Activated effector memory CD4-positive, alpha-beta T cell treated with Interleukin-2 at 50 U/mL for 16 hours (primary cell): ENCODE data around the gene PALB2.

Source experiments
- DNase-seq: peaks from one replicate; pipeline ENCODE4 v3.0.0-alpha.2; 2020

The PALB2 gene

GRCh38 chr16:23580391-23580790 is 60.7 kb downstream of the PALB2 start:
- no peak for DNase-seq

DNA sequence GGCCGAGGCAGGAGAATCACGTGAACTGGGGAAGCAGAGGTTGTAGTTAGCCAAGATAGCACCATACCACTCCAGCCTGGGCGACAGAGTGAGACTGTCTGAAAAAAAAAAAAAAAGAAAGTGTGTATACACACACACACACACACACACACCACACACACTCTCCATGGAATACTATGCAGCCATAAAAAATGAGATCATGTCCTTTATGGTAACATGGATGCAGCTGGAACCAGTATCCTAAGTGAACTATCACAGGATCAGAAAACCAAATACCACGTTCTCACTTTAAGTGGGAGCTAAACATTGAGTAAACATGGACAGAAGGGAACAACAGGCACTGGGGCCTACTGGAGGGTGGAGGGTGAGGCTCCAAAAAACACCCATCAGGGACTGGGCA is 61.7 kb downstream of the PALB2 start:
- DNase-seq, result no peak

DNA sequence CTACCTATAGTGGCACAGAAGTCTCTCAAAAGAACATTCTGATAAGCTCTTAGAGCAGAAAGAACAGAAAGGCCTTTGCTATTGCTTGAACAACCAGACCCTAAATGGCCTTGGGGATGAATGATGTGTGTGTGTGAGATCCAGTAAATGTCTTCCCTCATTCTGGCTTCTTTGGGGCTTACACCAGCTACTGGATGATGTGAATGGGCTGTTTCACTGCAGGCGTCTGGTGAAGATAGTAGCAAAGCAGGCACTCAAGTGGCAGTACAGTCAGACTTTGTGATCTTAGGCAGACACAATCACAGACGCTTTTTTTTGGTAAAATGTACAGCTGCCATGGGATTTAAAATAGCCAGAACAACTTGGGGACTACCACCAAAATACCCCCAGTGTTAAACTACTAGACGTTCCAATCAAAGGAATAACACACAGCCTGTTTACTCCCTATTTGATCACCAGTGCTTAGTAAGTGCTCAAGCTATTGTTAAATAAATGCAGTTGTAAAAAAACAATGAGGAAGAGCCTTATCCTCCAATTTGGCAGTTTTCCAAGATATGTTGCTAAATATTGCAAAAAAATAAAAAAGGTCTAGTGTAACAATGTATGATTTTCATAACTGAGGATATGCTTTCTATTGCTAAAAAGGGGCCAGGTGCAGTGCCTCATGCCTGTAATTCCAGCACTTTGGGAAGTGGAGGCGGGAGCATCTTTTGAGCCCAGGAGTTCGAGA is 62.8 kb downstream of the PALB2 start:
- DNase-seq, result no peak

DNA sequence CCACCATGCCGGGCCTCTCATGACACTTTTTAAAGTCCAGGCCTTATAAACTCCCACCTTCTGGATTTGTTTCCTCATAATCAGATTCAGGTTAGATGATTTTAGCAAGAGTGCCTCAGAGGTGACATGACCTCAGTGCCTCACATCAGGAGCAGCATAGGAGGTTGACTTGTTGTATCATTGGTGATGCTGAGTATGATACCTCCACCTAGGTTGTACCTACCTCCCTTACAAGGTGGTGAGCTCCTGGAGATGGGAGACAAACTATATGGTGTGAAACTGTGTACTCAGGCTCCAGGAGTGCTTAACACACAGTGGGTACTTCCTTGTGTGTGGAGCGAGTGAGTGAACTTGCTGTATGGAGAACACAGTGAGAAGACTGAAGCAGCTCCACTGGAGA is 63.6 kb downstream of the PALB2 start:
- DNase-seq, result no peak

- no peak for DNase-seq
Observed at GRCh38 chr16:23575834-23576233, 65.3 kb downstream of the PALB2 start.

DNA sequence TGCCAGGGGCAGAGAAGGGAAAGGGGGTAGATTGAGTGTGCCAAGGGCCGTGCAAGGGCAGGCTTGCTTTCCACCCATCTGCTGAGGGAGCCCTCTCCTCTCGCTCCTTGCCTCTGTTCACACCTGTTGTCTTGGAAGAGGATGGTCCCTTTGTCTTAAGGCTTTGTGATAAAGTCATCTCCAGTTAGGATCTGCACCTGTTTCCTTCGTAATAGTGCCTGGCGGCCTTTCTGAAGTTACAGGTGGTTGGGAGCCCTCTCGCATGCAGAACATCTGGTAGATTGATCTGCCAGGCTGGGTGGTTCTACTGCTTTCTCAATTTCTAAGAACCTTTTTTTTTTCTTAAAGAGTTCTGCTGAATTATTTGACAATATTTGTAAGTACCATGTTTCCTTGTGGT is 67.3 kb downstream of the PALB2 start:
- DNase-seq, result no peak

GRCh38 chr16:23572394-23572793 is 68.7 kb downstream of the PALB2 start:
- no peak for DNase-seq

- no peak for DNase-seq
Observed at GRCh38 chr16:23571895-23572294, 69.2 kb downstream of the PALB2 start.

GRCh38 chr16:23570992-23571632 is 70.0 kb downstream of the PALB2 start:
- no peak for DNase-seq

- no peak for DNase-seq
Observed at GRCh38 chr16:23567602-23568001, 73.5 kb downstream of the PALB2 start.

DNA sequence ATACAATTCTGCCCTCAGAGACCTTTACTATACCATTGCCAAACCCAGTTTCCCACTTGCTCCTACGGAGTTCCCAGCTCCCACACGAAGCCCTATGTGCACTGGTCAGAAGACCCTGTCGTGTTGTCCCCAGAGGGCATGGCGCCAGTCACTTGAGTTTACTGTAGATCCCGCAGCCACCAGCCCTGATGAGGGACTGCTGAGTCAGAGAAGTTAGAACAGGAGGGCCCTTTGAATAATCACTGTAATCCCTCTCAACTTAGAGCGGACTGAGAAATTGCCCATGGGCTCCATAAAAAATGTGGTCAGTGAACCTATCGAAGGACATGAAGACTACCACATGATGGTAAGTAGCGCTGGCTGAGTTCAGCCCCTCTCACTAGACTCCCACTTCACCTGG is 74.4 kb downstream of the PALB2 start:
- no peak for DNase-seq

DNA sequence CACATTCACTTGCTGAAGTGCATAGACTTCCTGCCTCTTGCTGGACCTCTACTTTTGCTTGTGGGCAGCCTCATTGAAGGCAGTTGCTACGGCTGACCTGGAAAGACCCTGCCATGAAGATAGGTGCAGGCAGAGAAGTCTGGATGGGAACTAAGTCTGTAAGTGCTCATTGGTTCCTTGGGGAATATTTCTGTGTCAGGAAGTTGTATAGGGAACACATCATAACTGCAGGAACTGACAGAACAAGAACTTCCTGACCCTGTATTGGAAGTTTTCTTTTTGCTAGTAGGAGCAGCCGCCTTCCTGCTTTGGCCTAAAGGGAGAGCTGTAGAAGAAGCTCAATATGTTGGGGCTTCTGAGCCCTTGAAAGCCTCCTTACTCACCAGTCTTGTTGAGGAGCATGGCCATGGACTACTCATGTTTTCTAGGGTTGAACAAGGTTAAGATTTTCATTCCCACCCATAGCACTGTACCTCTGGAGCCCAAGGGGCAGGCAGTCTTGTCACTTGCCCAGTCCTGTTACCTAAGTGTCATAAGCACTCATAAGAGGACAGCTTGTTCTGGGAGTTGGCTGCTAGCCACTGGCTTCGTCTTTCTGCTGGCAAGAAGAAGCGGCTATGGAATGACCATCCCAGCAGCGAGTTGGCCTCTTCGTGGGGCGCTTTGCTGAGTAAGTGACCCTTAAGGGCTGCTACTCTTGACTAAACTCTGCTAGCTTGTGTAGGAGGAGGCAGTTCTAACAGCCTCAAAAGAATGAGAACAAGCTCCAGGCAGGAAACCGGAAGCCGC is 76.3 kb downstream of the PALB2 start:
- no peak for DNase-seq

GRCh38 chr16:23563186-23563585 is 77.9 kb downstream of the PALB2 start:
- no peak for DNase-seq

GRCh38 chr16:23562505-23562904 is 78.6 kb downstream of the PALB2 start:
- no peak for DNase-seq

DNA sequence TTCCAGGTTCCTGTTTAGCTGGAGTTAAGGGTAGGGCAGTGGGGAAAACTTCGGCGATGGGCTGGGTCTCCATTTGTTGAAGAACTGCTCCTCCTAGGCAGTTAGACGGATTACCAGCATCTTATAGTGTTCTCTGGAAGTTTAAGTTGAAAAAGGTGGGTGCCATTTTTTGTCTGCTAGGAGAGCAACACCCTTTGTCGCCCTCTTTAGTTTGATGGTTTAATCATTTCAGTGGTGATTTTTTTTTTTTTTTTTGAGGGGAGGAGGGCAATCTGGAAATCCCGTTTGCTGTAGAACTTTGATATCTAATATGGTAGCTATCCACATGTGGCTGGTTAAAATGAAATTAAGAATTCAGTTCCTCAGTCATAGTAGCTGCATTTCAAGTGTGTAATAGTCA is 79.5 kb downstream of the PALB2 start:
- DNase-seq, result no peak

DNA sequence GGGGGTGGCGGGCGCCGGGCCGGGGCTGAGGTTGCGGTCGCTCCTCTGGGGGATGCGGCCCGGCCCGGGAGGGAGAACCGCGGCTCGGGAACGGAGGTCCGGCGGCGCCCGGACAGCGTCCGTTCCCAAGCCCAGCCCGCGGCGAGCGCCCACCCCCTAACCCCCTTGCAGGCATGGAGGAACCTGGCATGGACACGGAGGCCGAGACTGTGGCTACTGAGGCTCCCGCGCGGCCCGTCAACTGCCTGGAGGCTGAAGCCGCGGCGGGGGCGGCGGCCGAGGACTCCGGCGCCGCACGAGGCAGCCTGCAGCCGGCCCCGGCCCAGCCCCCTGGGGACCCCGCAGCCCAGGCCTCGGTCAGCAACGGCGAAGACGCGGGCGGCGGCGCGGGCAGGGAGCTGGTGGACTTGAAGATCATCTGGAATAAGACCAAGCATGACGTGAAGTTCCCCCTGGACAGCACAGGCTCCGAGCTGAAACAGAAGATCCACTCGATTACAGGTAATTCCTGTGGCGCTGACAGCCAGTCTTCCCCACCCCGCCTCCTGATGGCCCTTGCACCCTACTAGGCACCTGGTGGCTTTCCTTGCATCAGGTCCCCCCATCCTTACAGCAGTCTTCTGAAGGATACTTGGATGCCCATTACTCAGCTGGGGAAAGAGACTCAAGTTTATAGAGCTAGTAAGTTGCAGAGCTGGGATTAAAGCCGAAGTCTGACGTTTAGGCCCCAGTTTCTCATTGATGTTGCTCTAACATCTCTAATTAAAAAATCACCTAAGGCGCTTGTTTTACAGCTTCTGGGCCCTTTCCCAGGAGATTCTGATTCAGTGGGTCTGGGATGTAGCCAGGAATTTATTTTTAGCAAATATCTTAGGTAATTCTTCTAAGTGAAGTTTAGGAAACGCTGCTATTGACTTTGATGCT is 83.1 kb downstream of the PALB2 start:
- DNase-seq, result no peak

- peak; percentile 90 for DNase-seq
Observed at GRCh38 chr16:23556881-23557778, 84.0 kb downstream of the PALB2 start, which contains the start of the genes EARS2 and UBFD1. EARS2 (minus strand) TSS chr16:23557350; CDS start chr16:23557343, 7 bp downstream. UBFD1 (plus strand) TSS chr16:23557727; CDS start chr16:23557743, 16 bp downstream.

GRCh38 chr16:23554536-23554935 is 86.6 kb downstream of the PALB2 start:
- no peak for DNase-seq
